ENCODE data around the gene OCRL.
A peak's percentile ranks its signal among the peaks of the same experiment; 100 is the strongest.

The OCRL gene

DNA sequence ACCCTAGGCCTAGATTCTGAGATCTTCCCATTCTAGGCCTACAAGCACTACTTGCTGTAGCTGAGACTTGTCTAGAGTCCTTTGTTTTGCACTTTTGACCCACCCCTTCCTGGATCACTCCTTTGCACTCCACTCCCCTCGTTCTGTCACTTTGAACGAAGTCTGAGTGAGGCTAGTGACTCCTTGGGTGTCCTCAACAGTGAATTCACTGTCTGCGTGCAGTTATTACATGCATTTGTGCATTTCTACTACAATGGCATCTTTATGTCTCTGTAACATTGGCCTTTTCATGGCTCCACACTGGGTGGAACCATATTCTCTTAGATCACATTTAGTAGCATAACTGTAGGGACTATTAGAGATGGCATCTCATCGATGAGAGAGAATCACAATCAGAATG lies 50.5 kb downstream of the OCRL start:
- DNase-seq, result no peak

DNA sequence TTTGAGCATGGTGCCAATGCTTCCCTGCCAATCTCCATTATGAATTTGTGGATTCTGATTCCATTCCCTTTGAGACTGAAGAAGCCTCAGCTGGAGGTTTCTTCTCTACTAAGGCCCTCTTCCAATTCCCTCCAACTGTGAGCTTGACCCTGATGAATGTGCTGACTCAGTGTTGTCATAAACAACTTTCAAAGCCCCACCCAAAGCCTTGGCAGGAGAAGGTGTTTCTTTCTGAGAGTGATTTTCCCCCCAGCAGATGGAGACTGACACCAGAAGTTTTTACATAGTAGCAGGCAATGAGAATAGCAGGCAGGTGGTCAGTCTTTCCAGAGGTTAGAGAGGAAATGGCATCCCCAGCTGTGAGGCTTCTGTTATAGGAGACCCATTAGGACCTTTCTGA lies 53.1 kb downstream of the OCRL start:
- DNase-seq, result no peak

DNA sequence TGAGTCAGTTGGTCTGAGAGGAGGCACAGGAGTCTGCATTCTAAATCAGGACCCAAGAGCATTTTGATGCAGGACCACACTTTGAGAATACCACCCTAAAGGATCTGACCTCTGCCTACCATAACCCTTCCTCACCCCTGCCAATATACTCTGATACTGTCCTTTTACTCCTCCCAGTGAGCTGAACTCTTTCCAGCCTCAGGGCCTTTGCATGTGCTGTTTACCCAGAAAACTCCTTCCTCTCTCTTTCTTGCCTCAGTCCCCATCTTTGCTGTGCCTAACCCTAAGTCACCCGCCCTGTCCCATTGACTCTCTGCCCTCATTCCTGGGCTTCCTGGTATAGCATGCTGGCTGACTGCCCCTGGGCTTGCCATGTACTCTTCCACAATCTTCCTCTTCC lies 54.7 kb downstream of the OCRL start:
- DNase-seq, result no peak

DNA sequence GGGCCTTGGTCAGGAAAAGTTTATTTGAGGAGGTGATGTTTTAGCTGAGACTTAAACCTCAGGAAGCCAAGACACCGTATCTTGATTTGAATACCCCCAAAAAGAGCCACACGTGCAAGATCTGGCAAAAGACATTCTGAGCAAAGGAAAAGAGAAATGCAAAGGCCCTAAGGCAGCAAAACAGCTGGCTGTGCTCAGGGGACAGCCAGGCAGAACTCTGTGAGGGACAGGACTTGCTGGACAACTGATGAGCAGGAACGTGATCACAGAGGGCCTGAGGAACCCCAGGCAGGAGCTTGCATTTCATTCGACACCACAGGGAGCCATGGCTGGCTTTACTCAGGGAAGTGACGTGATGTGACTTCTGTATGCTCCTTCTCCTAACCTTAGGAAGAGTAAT lies 56.0 kb downstream of the OCRL start:
- DNase-seq, result no peak

DNA sequence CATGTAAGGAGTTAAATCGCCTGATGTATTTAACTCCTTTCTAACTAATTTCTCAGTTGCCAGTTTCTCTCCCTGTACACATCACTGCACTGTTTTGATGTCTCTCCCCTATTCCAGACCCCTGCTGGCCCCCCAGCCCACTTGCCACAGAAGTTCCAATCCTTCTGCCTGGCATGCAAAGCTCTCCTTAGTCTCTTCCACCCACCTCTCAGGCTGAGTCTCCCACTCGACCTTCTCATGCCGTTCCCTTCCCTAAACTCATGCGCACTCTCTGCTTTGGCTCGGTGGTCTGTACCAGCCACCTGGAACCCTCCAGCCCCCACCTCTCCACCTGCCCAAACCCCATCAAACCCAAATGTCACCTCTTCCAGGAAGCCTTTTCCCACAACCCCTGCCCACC lies 57.8 kb downstream of the OCRL start:
- DNase-seq, result no peak

DNA sequence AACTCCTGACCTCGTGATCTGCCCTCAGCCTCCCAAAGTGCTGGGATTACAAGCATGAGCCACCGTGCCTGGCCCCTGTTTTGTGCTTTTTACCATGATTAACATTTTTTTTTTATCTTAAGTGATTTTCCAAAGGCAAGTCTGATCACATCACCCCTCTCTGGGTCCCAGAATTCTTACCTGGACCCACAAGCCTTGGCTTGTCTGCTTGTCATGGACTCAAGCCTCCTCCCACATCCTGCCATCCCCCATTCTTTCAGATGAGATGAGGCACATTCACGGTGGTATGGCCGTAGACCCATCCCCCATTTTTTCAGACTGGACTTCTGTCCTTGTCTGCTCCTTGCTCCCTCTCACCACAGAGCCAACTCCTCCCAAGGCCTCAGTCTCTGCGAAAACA lies 59.4 kb downstream of the OCRL start:
- no peak for DNase-seq

DNA sequence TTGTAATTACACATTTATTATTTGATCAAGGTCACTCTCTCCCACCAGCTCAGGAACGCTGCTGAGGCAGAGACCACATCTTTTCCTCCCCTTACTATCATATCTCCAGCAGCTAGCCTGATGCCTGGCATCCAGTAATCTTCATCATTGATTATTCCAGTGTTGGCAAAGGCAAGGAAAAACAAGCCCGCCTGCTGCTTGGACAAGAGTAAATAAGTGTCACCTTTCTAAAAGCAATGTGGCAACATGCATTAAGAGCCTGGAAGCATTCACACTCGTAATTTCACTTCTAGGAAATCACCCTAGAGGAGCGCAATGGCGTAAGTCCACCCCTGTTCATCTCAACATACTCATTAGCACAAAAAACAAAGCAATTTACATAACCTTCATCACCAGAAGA lies 59.9 kb downstream of the OCRL start:
- no peak for DNase-seq

DNA sequence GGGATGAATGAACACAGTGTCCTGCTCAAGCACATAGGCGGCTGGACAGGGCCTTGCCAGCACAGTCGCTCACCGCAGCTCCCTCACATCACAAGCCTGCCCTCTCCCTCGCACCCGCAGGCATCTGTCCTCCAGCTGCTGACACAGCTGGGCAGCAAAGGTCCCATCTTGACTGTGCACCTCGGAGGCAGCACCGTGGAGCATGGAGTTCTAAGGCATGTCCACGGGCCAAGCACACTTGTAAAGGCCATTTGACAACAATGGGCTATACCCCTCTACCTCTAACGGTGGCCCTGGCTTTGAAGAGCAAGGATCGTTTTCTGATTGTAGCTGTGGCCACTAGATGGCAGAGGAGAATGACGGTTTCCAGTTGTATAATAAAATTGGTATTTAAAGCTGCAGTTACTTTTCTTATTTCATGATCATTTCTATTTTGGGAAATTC lies 60.9 kb downstream of the OCRL start:
- peak in 2 of 6 experiments; percentile 6 to 12 for DNase-seq

DNA sequence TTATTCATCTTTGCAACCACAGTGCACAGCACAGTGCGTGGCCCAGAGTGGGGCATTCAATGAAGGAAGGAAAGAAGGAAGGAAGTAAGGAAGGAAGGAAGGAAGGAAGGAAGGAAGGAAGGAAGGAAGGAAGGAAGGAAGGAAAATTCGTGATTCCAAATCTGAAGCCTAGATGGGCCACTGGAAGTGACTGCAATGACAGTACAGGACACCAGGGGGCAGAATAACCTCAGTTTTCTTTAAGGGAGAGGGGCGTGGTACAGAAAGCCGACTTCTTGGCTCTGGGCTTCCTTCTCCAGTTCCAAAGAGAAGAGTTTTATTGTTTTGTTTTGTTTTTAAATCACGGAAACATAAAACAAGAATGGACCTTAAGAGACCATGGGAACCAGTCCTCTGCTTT lies 66.9 kb downstream of the OCRL start:
- peak; percentile 10 to 75 (median 36) for DNase-seq

DNA sequence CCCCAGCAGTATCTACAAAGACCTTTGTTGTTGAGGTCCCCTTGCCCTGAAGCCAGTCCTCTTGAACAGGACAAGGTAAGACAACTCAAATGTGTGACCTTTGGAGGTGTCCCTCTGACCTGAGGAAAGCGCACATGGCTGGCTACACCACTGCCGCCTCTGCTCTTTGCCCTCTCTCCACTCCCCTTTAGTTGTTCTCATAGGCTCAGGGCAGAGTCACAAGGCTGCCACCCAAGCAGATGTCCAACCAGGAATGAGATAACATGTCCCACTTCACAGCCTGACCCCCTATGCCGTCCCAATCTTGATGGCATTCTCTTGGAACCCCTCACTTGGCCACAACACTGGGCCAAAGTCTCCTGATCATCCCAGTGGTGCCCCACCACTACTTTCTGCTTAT lies 68.4 kb downstream of the OCRL start:
- DNase-seq, result no peak

DNA sequence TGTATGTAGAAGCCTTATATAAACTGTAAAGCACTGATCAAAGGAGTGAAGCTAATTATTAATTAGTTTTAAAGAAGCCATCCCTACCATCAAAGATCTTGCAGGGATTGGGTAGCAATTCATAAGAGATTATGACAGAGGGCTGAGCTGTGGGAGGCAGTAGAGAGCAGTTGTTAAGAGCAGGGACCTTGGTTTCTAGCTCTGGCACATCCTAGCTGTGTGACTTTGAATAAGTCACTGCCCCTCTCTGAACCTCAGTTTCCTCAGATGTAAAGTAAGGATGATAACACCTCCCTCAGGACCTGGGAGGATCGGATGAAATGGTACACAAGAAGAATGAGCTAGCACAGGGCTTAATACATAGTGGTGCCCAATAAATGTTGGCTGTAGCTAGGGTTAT lies 69.3 kb downstream of the OCRL start:
- DNase-seq, result no peak

DNA sequence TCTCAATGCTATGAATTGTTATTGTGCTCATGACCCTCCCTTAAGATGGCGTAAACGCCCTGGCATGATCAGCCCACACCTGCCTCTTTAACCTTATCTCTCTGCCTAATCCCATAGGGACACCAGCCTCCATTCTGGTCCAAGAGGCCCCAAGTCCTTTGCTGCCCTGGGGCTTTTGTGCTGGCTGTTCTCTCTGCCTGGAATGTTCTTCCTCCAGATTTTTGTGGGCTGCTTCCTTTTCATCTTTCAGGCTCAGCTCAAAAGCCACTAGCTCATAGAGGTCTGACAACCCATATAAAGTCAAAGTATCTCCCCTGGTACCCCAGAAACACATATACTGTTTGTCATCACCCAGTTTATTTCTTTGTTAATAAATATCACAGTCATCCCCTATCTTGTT lies 72.3 kb downstream of the OCRL start:
- no peak for DNase-seq

DNA sequence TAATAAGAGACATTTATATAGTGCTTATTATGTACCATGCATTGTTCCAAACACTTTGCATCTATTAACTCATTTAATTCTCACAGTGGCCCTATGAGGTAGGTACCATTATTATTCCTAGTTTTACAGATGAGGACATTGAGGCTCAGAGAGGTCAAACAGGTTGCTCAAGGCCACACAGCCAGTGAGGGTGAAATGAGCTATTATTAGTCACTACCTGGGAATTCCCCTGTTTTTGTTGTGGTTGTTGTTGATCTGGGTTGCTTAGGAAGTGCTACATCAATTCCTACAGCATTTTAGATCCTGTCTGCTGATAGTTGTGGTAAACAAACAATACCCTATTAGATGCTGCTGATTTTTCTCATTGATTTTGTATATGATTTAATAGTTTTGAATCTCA lies 73.5 kb downstream of the OCRL start:
- no peak for DNase-seq

DNA sequence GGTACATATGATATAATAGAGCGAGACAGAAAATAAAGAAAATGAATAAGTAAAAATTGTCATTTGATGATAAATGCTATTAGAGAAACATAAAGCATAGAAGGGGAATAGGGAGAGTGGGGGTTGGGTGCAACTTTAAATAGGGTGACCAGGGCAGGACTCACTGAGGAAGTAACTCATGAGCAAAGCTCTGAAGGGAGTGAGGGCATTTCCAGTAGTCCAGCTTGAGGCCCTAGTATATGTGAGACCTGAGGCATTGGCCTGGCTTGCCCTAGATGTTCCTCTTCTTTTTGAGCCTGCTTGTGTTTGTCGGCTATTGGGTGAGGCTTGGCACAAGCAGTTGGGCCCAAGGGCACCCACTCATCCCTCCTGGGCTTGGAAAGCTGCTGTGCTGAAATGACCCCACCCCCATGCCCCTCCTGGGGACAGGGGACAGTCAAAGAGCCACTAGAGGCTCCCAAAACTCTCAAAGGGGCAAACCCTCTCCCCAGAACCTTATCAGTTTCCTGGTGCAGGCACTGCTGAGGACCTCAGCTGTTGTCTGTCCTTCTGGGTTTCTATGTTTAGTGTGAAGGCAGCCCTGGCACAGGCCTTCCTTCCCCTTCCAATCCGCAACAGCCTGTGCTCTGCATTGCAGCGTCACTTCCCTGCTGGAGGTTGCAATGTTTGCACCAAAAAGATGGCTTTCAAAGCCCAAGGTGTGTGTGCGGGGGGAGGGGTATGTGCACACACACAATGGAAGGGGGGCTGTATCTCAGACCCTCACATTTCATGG lies 74.6 kb downstream of the OCRL start:
- DNase-seq, result no peak

DNA sequence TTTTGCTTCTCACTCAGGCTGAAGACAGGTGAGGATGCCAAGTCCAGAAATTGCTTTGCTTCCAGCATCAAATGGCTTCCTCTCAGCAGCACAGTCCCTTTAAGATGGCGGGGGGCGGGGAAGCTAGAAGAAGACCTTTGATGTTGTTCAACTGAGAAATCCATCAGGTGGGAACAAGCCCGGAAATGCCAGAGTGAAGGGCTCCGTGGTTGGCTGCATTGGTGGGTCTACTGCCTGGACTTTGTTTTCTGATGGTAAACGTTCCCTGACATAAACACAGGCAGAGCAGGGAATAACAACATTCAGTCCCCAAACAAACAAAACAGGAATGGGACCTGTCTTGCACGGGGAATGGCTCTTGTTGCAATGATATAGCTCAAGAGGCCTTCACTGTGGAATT lies 77.4 kb downstream of the OCRL start:
- DNase-seq, result no peak

DNA sequence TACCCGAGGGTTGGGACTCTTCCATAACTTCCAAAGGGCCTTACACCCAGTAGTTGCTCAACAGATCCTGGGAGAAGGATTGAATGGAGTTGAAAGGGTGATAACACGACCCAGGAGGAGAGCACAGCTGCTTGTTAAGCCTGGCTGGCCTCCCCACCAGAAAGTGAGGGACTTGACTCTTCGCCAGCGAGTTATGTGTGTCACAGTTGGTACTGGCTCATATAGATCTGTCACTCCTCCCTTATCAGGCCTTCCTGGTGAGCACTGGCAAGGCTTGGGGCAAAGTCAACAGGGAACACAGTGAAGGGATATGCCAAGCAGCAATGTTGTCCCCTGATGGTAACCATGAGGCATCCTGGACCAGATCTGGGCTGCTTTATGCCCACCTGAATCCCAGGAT lies 78.9 kb downstream of the OCRL start:
- DNase-seq, result no peak

DNA sequence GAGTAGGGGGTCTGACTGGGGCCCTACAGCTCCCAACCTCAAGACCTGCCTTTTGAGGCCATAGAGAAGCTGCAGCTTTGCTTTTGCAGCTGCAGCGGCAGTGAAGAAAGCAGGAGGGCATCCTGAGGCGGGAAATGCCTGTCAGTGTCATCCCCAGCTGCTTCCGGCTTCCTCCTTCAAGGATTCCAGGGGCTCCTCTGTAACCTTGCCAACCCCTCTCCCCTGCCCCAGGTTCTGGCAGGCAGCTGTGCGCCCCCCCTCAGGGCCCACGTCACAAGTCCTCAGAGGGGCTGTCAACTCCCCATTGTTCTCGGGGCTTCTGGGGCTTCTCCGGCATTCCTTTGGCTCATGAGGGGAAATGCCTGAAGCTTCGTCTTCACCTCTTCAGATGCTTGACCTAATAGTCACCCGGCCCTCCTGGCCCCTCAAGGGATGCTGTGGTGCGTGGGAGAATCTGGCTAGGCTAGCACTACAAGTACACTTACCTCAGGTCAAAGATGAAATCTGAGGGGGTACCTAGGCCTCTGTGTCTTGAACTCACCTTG lies 82.8 kb downstream of the OCRL start:
- DNase-seq, result no peak

DNA sequence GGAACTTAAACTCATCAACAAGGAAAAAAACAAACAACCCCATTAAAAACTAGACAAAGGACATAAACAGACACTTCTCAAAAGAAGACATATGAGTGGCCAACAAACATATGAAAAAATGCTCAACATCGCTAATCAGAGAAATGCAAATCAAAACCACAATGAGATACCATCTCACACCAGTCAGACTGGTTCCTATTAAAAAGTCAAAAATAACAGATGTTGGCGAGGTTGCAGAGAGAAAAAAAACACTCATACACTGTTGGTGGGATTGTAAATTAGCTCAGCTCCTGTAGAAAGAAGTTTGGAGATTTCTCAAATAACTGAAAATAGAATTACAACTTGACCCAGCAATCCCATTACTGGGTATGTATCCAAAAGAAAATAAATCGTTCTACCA lies 86.0 kb downstream of the OCRL start:
- no peak for DNase-seq

DNA sequence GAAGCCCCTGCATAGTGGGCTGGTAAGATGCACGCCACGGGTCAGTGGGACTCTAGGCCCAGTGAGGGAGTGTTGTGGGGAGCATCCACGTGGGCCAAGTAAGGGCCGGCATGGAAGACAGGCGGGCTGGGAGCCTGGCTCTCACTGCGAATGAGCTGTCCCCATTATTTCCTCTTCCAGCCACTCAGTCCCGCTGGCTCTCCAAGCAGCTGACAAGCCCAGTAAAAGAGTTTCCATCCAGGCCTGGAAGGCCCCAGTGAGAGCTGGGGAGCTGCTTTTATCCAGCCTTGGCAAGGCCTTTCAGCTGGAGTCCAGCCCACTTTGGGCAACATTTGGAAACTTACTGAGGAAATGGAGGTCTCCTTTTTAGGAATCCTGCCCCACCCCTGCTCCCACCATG lies 89.8 kb downstream of the OCRL start:
- no peak for DNase-seq

DNA sequence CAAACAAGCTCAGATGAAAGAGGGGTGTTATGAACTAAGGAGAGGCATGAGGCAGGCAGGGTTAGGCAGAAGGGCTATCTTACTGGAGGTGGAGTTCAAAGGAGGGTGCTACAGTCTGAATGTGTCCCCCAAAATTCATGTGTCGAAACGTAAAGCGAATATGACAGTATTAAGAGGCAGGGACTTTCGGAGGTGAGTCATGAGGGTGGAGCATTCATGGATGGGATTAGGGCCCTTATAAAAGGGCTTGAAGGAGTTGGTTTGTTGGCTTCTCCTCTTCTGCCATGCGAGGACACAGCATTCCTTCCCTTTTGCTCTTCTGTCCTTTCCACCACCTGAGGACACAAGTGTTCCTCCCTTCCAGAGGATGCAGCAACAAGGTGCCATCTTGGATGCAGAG lies 91.8 kb downstream of the OCRL start:
- DNase-seq, result no peak

DNA sequence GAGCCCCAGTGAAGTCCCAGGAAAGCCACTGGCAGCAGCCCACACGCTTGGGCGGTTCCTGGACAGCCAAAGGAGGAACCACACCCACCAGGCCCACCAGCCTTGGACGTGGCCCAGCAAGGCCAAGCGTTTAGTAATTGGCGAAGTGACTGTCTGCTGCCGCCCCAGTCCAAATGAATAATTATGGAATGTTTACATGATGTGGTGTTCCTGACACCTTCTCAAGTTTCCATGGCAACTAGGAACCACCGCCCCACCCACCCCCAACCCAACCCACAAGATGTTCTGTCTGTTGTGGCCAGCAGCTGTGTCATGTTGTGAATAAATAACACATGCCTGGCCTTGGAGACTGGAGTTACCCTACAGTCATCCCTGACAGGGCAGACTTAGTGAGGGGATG lies 92.4 kb downstream of the OCRL start:
- DNase-seq, result no peak

DNA sequence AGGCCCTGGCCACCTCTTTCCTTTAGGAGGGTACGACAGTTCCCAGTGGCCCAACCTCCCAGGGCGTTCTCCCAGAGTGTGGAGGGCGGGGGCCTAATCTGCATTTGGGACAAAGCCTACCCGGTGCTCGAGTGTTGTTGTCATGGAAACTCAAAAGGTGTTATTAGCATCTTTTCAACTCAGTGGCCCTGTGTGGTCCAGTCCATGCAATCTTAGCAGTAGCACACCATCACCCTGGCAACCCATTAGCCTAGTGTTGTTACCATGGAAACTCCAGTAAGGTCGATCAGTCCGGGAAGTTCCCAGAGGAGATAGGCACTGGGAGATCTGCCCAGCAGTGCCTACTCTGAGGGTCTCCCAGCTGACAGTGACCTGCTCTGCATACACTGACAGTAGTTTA lies 94.5 kb downstream of the OCRL start:
- DNase-seq, result no peak

DNA sequence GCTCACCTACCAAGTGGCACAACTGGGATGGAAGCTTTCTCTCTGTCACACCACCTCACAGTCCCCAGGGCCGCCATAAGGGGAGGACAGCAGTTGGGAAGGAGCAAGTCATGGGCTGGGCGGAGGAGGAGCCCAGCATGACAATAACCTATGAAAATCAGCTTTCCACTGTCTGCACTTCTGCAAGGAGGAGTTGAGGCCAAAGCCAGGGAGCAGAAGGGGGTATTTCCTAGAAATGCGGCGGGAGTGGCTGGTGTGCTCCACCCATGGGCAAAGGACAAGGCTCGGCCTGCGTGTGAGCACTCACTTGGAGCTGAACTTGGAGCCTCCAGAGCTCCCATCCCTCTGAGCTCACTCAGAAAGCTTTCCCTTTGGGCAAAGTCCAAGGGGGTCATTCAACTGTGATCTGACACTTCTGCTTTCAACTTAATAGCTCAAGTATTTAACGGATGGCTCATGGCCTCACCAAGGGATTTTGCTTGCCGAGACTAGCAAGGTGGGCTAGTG lies 96.2 kb downstream of the OCRL start:
- DNase-seq, result no peak

DNA sequence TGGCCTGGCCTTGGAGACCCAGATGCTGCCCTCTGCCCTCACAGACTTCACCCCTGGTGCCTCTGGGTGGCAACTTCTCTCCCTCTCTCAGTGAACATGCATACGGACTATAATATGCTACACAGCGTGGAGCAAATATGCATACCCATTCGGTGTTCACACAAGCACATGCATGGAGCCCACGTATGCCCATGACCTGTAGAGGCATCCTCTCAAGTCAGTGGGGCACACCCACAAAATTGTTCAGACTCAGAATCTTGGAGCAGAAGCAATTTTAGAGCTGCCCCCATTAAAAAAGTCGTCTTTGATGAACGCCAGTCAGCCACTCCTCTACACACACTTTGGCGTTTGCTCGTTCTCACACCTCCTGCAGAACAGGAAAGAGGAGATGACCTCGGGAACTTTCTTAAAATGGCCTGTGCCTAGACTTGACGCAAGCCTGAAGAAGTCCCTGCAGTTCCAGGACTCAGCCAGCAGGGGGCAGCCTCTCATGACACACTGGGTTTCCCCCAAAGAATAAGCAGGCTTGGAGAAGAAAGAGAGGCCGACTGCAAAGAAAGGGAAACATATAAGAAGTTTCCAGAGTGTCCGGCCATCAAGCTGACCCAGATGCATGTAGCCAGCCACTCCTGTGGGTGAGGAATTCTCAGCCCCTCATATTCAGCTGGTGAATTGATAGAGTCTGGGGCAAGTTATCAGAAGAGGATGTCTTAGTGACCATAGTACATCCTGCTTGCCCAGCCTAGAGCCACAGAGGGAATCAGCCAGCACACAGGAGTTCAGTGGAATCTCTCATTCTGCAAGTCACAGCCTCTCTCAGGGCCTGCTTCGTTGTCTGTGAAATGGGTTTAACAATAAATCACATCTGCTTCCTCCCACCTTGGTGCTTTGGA lies 97.4 kb downstream of the OCRL start:
- DNase-seq, result peak; percentile 28 to 83 (median 64)

Measured in stimulated activated naive CD4-positive, alpha-beta T cell (primary cell).